PC-3 (cell line): ENCODE measurements around the gene AIFM3.

Experiments
- CTCF ChIP-seq: fragments of 300-600 bp; sonication (generic); conservative IDR thresholded peaks from 2 replicates; pipeline ENCODE4 v1.5.1; 2017; ENCODE audit warnings: antibody characterized with exemption, low read depth, mild to moderate bottlenecking, low read length
- EZH2 ChIP-seq: fragments of 300-600 bp; sonication (generic); IDR thresholded peaks from one replicate; pipeline ENCODE4 v1.6.1; 2017; ENCODE audit warnings: antibody characterized with exemption, mild to moderate bottlenecking, low read length; ENCODE audit not compliant: unreplicated experiment
- EZH2phosphoT487 ChIP-seq: fragments of 300-600 bp; sonication (generic); IDR thresholded peaks from 2 replicates; pipeline ENCODE4 v1.6.1; 2018; ENCODE audit warnings: mild to moderate bottlenecking, antibody characterized with exemption, low read length, borderline replicate concordance

DNA sequence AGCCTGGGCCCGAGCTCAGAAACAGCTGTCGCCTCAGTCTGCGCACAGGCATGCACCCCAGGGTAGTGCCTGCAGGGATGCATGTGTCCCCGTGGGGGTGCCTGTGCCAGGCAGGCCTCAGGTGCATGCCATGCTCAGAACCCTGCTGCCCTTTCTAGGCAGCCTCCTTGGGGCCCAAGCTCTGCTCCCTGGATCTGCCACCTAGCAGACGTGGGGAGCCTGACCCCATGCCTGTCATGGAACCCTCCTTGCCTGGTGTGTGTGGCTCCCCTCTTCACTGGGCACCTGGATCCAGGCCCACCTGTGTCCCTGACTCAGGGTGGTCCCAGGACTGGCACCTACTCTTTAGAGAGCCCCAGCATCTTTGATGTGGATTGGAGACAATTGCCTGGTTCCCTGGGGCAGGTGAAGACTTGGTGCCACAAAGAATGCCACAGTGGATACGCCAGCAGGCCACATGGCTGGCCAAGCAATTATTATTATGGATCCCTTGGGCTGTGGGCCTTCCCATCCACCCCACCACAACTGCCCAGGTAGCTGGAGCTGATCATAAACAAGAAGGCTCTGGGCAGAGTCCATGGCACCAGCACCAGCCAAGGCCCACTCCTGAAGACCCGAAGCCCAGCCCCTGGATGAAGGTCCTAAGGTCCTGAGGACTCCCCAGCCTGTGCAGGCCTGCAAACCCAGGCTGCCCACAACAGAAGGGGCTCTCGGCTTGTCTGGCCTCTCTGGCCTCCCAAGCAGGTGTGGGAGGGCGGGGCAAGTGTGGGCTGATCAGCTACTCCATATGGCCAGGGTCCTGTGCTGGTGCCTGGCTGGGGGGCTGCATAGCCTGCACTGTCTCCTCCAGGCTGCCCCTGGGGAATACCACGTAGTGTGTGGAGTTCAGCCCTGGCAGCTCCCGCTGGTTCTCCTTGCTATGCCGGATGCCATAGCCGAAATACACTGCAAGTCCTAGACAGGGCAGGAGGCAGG is 61.5 kb downstream of the AIFM3 start:
- TF ChIP-seq CTCF (no peak), EZH2 (no peak), EZH2phosphoT487 (no peak)
